ENCODE measurements around the gene XYLB.
A peak's percentile ranks its signal among the peaks of the same experiment; 100 is the strongest.

XYLB gene

DNA sequence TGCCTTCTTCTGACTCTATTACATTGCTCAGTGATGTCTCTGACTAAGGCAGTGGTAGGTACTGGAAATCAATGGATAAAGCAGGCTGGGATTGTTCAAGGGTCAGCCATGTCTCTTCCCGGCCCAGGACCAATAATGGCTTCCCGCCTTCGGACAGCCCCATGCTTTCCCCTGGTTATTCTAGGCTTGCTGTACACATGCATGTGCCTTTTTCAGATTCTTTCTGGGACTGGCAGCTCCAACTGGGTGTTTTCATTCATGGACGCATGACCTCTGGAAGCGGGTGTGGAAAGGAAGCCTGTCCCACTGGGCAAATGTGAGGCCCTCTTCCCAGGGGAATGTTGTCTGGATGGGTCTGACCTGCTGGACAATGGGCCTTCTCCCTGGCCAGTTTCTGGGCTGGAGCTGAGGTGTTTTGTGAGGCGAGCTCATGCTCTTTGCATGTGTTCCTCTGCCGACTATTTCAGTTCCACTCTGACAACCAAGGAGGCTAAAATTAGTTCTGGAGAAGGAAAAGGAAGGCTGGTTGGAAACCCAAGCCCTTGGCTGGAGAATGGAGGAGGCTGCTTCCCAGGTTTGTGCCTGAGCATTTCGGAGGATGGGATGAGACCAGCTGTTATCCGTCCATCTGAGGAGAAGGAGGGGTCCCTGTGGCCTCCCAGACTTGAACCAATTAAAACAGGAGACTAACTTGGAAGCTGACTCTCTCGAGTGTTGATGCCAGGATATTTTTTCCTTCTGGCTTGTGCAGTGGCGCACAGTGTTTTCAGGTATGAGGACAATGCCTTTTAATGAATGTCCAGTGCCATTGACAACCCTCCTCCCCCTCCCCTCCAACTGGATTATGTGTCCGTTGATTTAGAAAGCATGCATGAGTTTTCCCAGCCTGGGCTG is 114.0 kb downstream of the XYLB start:
- H3K27ac Mint-ChIP-seq = peak overlapping the region; percentile 29
- no peaks in the 10 kb centered on the region for H3K9me3 Mint-ChIP-seq
- DNase-seq (ENCODE audit: low spot score in 2 of 2) (no peak), ATAC-seq (no peak)
- H3K4me1 Mint-ChIP-seq = peaks cover 19% of the 10 kb centered on the region
- no peaks in the 10 kb centered on the region for H3K36me3 Mint-ChIP-seq
- no peak overlapping the region for H3K4me3 Mint-ChIP-seq

Measured in stimulated activated effector memory CD8-positive, alpha-beta T cell treated with anti-CD3 and anti-CD28 coated beads, Interleukin-12 subunit alpha, Interleukin-12 subunit beta, amount 100 ng/mL, for 72 hours (primary cell).